Transverse colon (tissue), 4 donors: ENCODE data around the gene CACNA2D2. TPM values are rescaled to one million over a fixed set of nuclear protein-coding genes. Genes with fewer than 3 reads are reported as not detected.

Experiments
- DNase-seq: peaks from one replicate; pipeline ENCODE4 v3.0.0-alpha.2; 2019
- H3K27ac ChIP-seq, 4 donors: fragments of 200-600 bp; sonication (generic); 2 replicates each; pipeline ENCODE4 v1.5.1; 2016 to 2018; ENCODE audit warnings: inconsistent platforms in 4 of 4
- H3K27me3 ChIP-seq: fragments of 200-600 bp; sonication (generic); 2 replicates; pipeline ENCODE4 v1.5.1; 2017; ENCODE audit warnings: inconsistent platforms
- H3K36me3 ChIP-seq, 4 donors: fragments of 200-600 bp; sonication (generic); 2 replicates each; pipeline ENCODE4 v1.5.1; 2017 to 2019; ENCODE audit warnings: inconsistent platforms in 4 of 4
- H3K4me1 ChIP-seq, 4 donors: fragments of 200-600 bp; sonication (generic); 2 replicates each; pipeline ENCODE4 v1.5.1; 2017 to 2020; ENCODE audit warnings: inconsistent platforms in 4 of 4
- H3K4me3 ChIP-seq, 4 donors: fragments of 200-600 bp; sonication (generic); 1 replicate in 1 of 4; 2 replicates in 3 of 4; pipeline versions ENCODE4 v1.5.1 to v1.6.1; 2017 to 2019; ENCODE audit warnings: inconsistent platforms in 4 of 4
- H3K9me3 ChIP-seq, 2 donors: fragments of 200-600 bp; sonication (generic); 2 replicates each; pipeline ENCODE4 v1.5.1; 2017 to 2019; ENCODE audit warnings: inconsistent platforms in 2 of 2
- EP300 ChIP-seq: sonication (generic); formaldehyde crosslinking; IDR thresholded peaks from one replicate; pipeline ENCODE4 v1.6.1; 2017; ENCODE audit warnings: antibody characterized with exemption, low read depth
- POLR2A ChIP-seq: fragments of 450-650 bp; IDR thresholded peaks from one replicate; pipeline ENCODE4 v1.6.1; 2016; ENCODE audit warnings: antibody characterized with exemption, mild to moderate bottlenecking, moderate library complexity
- POLR2AphosphoS5 ChIP-seq, 3 donors: sonication (generic); formaldehyde crosslinking; IDR thresholded peaks; one replicate each; pipeline ENCODE4 v1.6.1; 2016; ENCODE audit warnings: antibody characterized with exemption in 3 of 3
- WGBS, 2 donors: methylation state at CpG; one replicate each; pipeline ENCODE4 v1.1.5; 2018; ENCODE audit warnings: low coverage in 1 of 2; 5-methylcytosine and 5-hydroxymethylcytosine counted together
- in situ Hi-C, 4 donors: fragments of 200-750 bp; cut with MboI; loops; one replicate each; pipeline versions ENCODE4 v1.15.0 to v1.15.1; 2017; ENCODE audit warnings: low sequenced_read_pairs in 3 of 4, low pct_ligation_motif_present in 1 of 4, low pct_unique_long_range_greater_than_20kb in 1 of 4
- intact Hi-C: fragments of 100-400 bp; cut with DNase I; formaldehyde crosslinking; loops from one replicate; pipeline ENCODE4 v1.15.1; 2023; ENCODE audit warnings: low total_unique reads
- total RNA-seq, 4 donors: library from RNA; depleted of rRNA; stranded (reverse); fragments of >200 nt; gene quantifications; one replicate each; pipeline ENCODE4 v1.1.0, GENCODE V29; 2016
- TF ChIP-seq, protein P1 (sequence below), 5 experiments: fragments of 200-600 bp in 3 of 5; fragments of 450-650 bp in 2 of 5; sonication (generic) in 3 of 5; IDR thresholded peaks; 1 replicate in 2 of 5; 2 replicates in 3 of 5; pipeline ENCODE4 v1.5.1; 2016 to 2017; ENCODE audit warnings: antibody characterized with exemption in 5 of 5, inconsistent platforms in 3 of 5, mild to moderate bottlenecking in 2 of 5, moderate library complexity in 1 of 5

Gene CACNA2D2
- total RNA-seq, 4 donors from 2014 or later = 0.48 to 2.2 (median 0.87) TPM

DNA sequence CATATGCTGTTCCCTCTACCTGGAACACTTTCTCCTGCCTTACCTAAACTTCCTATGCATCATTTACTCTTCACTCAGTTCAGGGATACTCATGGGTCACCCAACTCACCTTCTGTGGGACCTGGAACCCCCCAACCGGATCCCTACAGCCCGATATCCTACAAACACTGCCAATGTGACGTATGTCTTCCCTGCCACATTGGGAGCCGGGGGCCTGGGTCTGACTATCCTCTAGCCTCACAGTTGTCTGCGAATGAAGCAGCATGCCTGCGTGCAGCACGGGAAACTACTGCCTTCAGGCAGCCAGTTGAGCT, 153.3 kb downstream of the CACNA2D2 start:
- Histone ChIP-seq H3K4me1 (peaks cover 25 to 41% (median 33%) of the 10 kb centered on the region in 4 donors), H3K36me3 (peaks cover 0 to 14% (median 5%) of the 10 kb centered on the region in 4 donors), H3K27ac (peak overlapping the region; percentile 86 to 95 (median 92)), H3K9me3 (no peaks in the 10 kb centered on the region), H3K4me3 (peak overlapping the region; percentile 43 to 67 (median 58)), H3K27me3 (no peaks in the 10 kb centered on the region)
- in situ Hi-C loops (loop anchor here in 1 of 4 donors (25.0 kb wide), 1 partner anchor 212 kb away; the partner anchor contains the start of genes C3orf18 and HEMK1), intact Hi-C loops (no loop called here)
- no peak for TF ChIP-seq POLR2A
- no peak for TF ChIP-seq EP300
- TF ChIP-seq, protein P1, sequence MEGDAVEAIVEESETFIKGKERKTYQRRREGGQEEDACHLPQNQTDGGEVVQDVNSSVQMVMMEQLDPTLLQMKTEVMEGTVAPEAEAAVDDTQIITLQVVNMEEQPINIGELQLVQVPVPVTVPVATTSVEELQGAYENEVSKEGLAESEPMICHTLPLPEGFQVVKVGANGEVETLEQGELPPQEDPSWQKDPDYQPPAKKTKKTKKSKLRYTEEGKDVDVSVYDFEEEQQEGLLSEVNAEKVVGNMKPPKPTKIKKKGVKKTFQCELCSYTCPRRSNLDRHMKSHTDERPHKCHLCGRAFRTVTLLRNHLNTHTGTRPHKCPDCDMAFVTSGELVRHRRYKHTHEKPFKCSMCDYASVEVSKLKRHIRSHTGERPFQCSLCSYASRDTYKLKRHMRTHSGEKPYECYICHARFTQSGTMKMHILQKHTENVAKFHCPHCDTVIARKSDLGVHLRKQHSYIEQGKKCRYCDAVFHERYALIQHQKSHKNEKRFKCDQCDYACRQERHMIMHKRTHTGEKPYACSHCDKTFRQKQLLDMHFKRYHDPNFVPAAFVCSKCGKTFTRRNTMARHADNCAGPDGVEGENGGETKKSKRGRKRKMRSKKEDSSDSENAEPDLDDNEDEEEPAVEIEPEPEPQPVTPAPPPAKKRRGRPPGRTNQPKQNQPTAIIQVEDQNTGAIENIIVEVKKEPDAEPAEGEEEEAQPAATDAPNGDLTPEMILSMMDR (IDR thresholded peaks at IDR 0.05) = no peak
- TF ChIP-seq POLR2AphosphoS5 (IDR thresholded peaks at IDR 0.05) = no peak
- 11 to 40% methylated on average over 1 to 7 of the region's 7 CpGs for WGBS, 2 donors
- DNase-seq = no peak

- H3K27ac ChIP-seq = peak overlapping the region in 1 of 4 donors; percentile 27
- intact Hi-C loops (loop anchor here (10.0 kb wide), 1 partner anchor 198 kb away; no protein-coding TSS in a partner anchor), in situ Hi-C loops (loop anchor here in 1 of 4 donors (10.0 kb wide), 1 partner anchor 188 kb away; no protein-coding TSS in a partner anchor)
- no peaks in the 10 kb centered on the region for H3K36me3 ChIP-seq
- no peak for TF ChIP-seq POLR2A
- TF ChIP-seq, protein P1 (IDR thresholded peaks at IDR 0.05) = peak; percentile 45 to 60 (median 57)
- H3K4me1 ChIP-seq = peaks cover 25 to 43% (median 35%) of the 10 kb centered on the region in 4 donors
- no peak overlapping the region for H3K4me3 ChIP-seq
- 0 to 26% methylated on average over 10 to 14 of the region's 14 CpGs for WGBS, 2 donors
- no peaks in the 10 kb centered on the region for H3K27me3 ChIP-seq
- DNase-seq = peak; percentile 79
- no peaks in the 10 kb centered on the region for H3K9me3 ChIP-seq
These were observed 156.1 kb downstream of the CACNA2D2 start for GRCh38 chr3:50347187-50347813.

- Histone ChIP-seq H3K36me3 (no peaks in the 10 kb centered on the region), H3K27me3 (no peaks in the 10 kb centered on the region), H3K4me3 (peak within 1 kb of the TSS; percentile 18 to 47 (median 27)), H3K27ac (peak within 1 kb of the TSS in 2 of 4 donors; percentile 2 to 29), H3K9me3 (no peaks in the 10 kb centered on the region), H3K4me1 (peaks cover 23 to 43% (median 36%) of the 10 kb centered on the region in 4 donors)
- DNase-seq = peak; percentile 78
- in situ Hi-C loops (loop anchor here in 1 of 4 donors (10.0 kb wide), 1 partner anchor 189 kb away; no protein-coding TSS in a partner anchor), intact Hi-C loops (loop anchor here (10.0 kb wide), 1 partner anchor 199 kb away; no protein-coding TSS in a partner anchor)
- TF ChIP-seq POLR2A (no peak), POLR2AphosphoS5 (IDR thresholded peaks at IDR 0.05) (no peak), EP300 (no peak)
- TF ChIP-seq, protein P1 (IDR thresholded peaks at IDR 0.05) = no peak
- WGBS, 2 donors = 7 to 16% methylated on average over 3 to 23 of the region's 45 CpGs
These were observed 157.7 kb downstream of the CACNA2D2 start, which contains the start of gene ZMYND10 for GRCh38 chr3:50345586-50346234. Gene ZMYND10, minus strand, starts transcription at chr3:50345732. Its CDS starts 153 bp downstream, at chr3:50345579.

DNA sequence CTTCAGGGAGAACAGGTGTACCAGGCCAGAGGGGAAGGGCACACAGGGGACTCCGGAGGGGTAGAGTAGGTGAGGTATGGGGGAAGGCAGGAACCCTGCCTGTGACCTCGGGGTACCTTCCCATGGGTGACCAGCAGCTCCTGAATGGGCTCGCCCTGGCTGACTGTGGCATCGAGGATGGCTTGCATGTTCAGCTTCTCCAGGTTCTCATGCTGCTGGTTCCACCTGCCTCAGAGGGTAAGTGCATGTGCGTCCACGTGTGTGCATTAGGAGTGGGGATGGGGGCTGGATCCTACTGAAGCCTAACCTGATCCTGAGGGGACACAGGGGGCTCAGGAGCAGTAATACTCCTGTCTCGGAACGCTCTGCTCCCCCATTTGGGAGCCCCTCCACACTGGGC, 158.4 kb downstream of the CACNA2D2 start:
- intact Hi-C loops (loop anchor here (10.0 kb wide), 1 partner anchor 200 kb away; no protein-coding TSS in a partner anchor), in situ Hi-C loops (loop anchor here in 1 of 4 donors (10.0 kb wide), 1 partner anchor 190 kb away; no protein-coding TSS in a partner anchor)
- Histone ChIP-seq H3K4me3 (peak overlapping the region in 1 of 4 donors; percentile 47), H3K27ac (no peak overlapping the region), H3K36me3 (no peaks in the 10 kb centered on the region), H3K9me3 (no peaks in the 10 kb centered on the region), H3K27me3 (no peaks in the 10 kb centered on the region), H3K4me1 (peaks cover 22 to 47% (median 38%) of the 10 kb centered on the region in 4 donors)
- 79% methylated on average over 8 of the region's 8 CpGs; no CpG with 5 or more reads in 1 of the 2 donors for WGBS, 2 donors
- no peak for TF ChIP-seq POLR2A
- TF ChIP-seq EP300 = no peak
- TF ChIP-seq POLR2AphosphoS5 (IDR thresholded peaks at IDR 0.05) = no peak
- DNase-seq = no peak
